SK-N-SH treated with all-trans-retinoic acid at 6 μM for 48 hours (cell line): ENCODE results near the gene TMEM135.
"Not testable (repeated sequence)": the region's sequence is repeated elsewhere in the genome, so short reads cannot be mapped to it uniquely, and the experiment has no call there.

Source experiments
- ARNTL ChIP-seq: fragments of 450-650 bp; formaldehyde crosslinking; IDR thresholded peaks from 2 replicates; pipeline ENCODE4 v1.5.0; 2020; ENCODE audit warnings: low read depth, mild to moderate bottlenecking, moderate library complexity, borderline replicate concordance
- ISL1 ChIP-seq: fragments of 250-450 bp; sonication (Bioruptor Pico); IDR thresholded peaks from 2 replicates; pipeline ENCODE4 v2.1.2; 2022; ENCODE audit warnings: mild to moderate bottlenecking, moderate library complexity
- PATZ1 ChIP-seq: fragments of 250-450 bp; sonication (Bioruptor Pico); IDR thresholded peaks from 2 replicates; pipeline ENCODE4 v1.8.0; 2020; ENCODE audit warnings: mild to moderate bottlenecking, moderate library complexity, borderline replicate concordance
- SNAI2 ChIP-seq: fragments of 250-450 bp; sonication (Bioruptor Pico); IDR thresholded peaks from 2 replicates; pipeline ENCODE4 v1.5.0; 2020; ENCODE audit warnings: mild to moderate bottlenecking, moderate library complexity

GRCh38 chr11:87188921-87189320, 151.2 kb downstream of the TMEM135 start:
- TF ChIP-seq PATZ1 (CRISPR knock-in tag); ARNTL (CRISPR knock-in tag); SNAI2; ISL1: not testable (repeated sequence)
